CD14-positive monocyte (primary cell): ENCODE results near the gene ZBTB7C. TPM values are rescaled to one million over a fixed set of nuclear protein-coding genes. Genes with fewer than 3 reads are reported as not detected.
A peak's percentile ranks its signal among the peaks of the same experiment; 100 is the strongest.

Experiments
- DNase-seq, 3 donors: peaks; one replicate each; pipeline ENCODE4 v3.0.0-alpha.2; 2011 to 2022
- H2AFZ ChIP-seq: 2 replicates; pipeline ENCODE4 v1.6.0; 2012; ENCODE audit warnings: mild to moderate bottlenecking, low read depth, low read length, inconsistent platforms; ENCODE audit not compliant: insufficient read depth, poor library complexity, severe bottlenecking
- H3K27ac ChIP-seq, 2 donors: 1 replicate in 1 of 2; 2 replicates in 1 of 2; pipeline ENCODE4 v1.5.1; 2012 to 2013; ENCODE audit warnings: low read length in 2 of 2, control low read depth in 1 of 2, inconsistent platforms in 1 of 2, low read depth in 1 of 2, mild to moderate bottlenecking in 1 of 2
- H3K27me3 ChIP-seq, 2 donors: one replicate each; pipeline versions ENCODE4 v1.6.0 to v1.6.1; 2011 to 2013; ENCODE audit warnings: low read length in 2 of 2; ENCODE audit not compliant: control insufficient read depth in 2 of 2, insufficient read depth in 2 of 2
- H3K36me3 ChIP-seq, 2 donors: replicated peaks in 1 of 2; 1 replicate in 1 of 2; 2 replicates in 1 of 2; pipeline versions ENCODE4 v1.5.1 to v1.6.1; 2012 to 2013; ENCODE audit warnings: low read length in 2 of 2, control low read depth in 1 of 2, inconsistent platforms in 1 of 2, mild to moderate bottlenecking in 1 of 2; ENCODE audit not compliant: insufficient read depth in 2 of 2, control insufficient read depth in 1 of 2
- H3K4me1 ChIP-seq, 2 donors: 1 replicate in 1 of 2; 2 replicates in 1 of 2; pipeline versions ENCODE4 v1.5.1 to v1.6.1; 2012 to 2013; ENCODE audit warnings: low read length in 2 of 2, control low read depth in 1 of 2, inconsistent platforms in 1 of 2, mild to moderate bottlenecking in 1 of 2, moderate library complexity in 1 of 2; ENCODE audit not compliant: insufficient read depth in 2 of 2, control insufficient read depth in 1 of 2
- H3K4me2 ChIP-seq: replicated peaks from 2 replicates; pipeline ENCODE3; 2012; ENCODE audit warnings: low read length, moderate library complexity, mild to moderate bottlenecking; ENCODE audit not compliant: poor library complexity, severe bottlenecking; ENCODE audit errors: extremely low read depth
- H3K4me3 ChIP-seq, 3 experiments: fragments of 200-600 bp in 1 of 3; sonication (generic) in 1 of 3; replicated peaks in 1 of 3; 1 replicate in 2 of 3; 2 replicates in 1 of 3; pipeline ENCODE4 v1.5.1; 2011 to 2013; ENCODE audit warnings: low read length in 3 of 3, mild to moderate bottlenecking in 3 of 3, control low read depth in 2 of 3, low read depth in 2 of 3, inconsistent platforms in 1 of 3, moderate library complexity in 1 of 3
- H3K79me2 ChIP-seq: 2 replicates; pipeline ENCODE4 v1.6.0; 2012; ENCODE audit warnings: mild to moderate bottlenecking, control low read depth, inconsistent platforms, low read length, moderate library complexity; ENCODE audit not compliant: insufficient read depth
- H3K9ac ChIP-seq: 2 replicates; pipeline ENCODE4 v1.6.0; 2017; ENCODE audit warnings: low read length, mild to moderate bottlenecking; ENCODE audit not compliant: insufficient read depth, poor library complexity, severe bottlenecking
- H3K9me3 ChIP-seq, 2 donors: replicated peaks in 1 of 2; 1 replicate in 1 of 2; 2 replicates in 1 of 2; pipeline versions ENCODE4 v1.5.1 to v1.6.1; 2012 to 2013; ENCODE audit warnings: low read length in 2 of 2, control low read depth in 1 of 2; ENCODE audit not compliant: control insufficient read depth in 1 of 2, insufficient read depth in 1 of 2
- H4K20me1 ChIP-seq: 2 replicates; pipeline ENCODE4 v1.6.0; 2012; ENCODE audit warnings: mild to moderate bottlenecking, low read length, control low read depth, moderate library complexity; ENCODE audit not compliant: insufficient read depth
- H3K27ac Mint-ChIP-seq, 7 donors: one replicate each; pipeline ENCODE4 v1.8.0; 2020; ENCODE audit warnings: mild to moderate bottlenecking in 7 of 7, mixed read lengths in 7 of 7, moderate library complexity in 6 of 7, inconsistent platforms in 2 of 7
- H3K27me3 Mint-ChIP-seq, 3 donors: one replicate each; pipeline ENCODE4 v1.8.0; 2021 to 2022; ENCODE audit warnings: low read depth in 3 of 3, mild to moderate bottlenecking in 3 of 3, mixed read lengths in 3 of 3, moderate library complexity in 3 of 3, inconsistent platforms in 1 of 3
- H3K36me3 Mint-ChIP-seq, 2 donors: one replicate each; pipeline ENCODE4 v1.8.0; 2020; ENCODE audit warnings: mixed read lengths in 2 of 2, inconsistent platforms in 1 of 2, mild to moderate bottlenecking in 1 of 2
- H3K4me1 Mint-ChIP-seq: one replicate; pipeline ENCODE4 v1.8.0; 2020; ENCODE audit warnings: mild to moderate bottlenecking, mixed read lengths
- H3K4me3 Mint-ChIP-seq, 2 donors: one replicate each; pipeline ENCODE4 v1.8.0; 2020; ENCODE audit warnings: mild to moderate bottlenecking in 2 of 2, mixed read lengths in 2 of 2, moderate library complexity in 1 of 2
- H3K9me3 Mint-ChIP-seq, 7 donors: one replicate each; pipeline ENCODE4 v1.8.0; 2020 to 2022; ENCODE audit warnings: mixed read lengths in 7 of 7, mild to moderate bottlenecking in 6 of 7, moderate library complexity in 6 of 7, inconsistent platforms in 2 of 7
- WGBS: methylation state at CpG from one replicate; pipeline ENCODE4 v1.1.5; 2013; ENCODE audit warnings: missing lambda C conversion rate; ENCODE audit not compliant: insufficient coverage; 5-methylcytosine and 5-hydroxymethylcytosine counted together
- intact Hi-C, 2 donors: fragments of 100-400 bp; cut with micrococcal nuclease; formaldehyde crosslinking; loops; one replicate each; pipeline versions ENCODE4 v1.15.0 to v1.15.1; 2023
- polyA plus RNA-seq, 3 donors: library from polyadenylated mRNA; depleted of rRNA in 1 of 3; unstranded in 2 of 3; stranded (reverse) in 1 of 3; fragments of 300-500 nt in 2 of 3; fragments of >200 nt in 1 of 3; fragmentation: Illumina TruSeq in 2 of 3; gene quantifications; 1 replicate in 2 of 3; 2 replicates in 1 of 3; pipeline ENCODE4 v1.2.3, GENCODE V29; 2012 to 2021
- TF ChIP-seq, protein P1 (sequence below): fragments of 200-600 bp; IDR thresholded peaks from one replicate; pipeline ENCODE4 v1.8.0; 2022; ENCODE audit warnings: antibody characterized with exemption, mild to moderate bottlenecking

Gene ZBTB7C
- polyA plus RNA-seq, 3 donors: 0.03 to 0.09 TPM; not detected in 1

GRCh38 chr18:48320639-48320945 lies 88.6 kb downstream of the ZBTB7C start:
- no peaks in the 10 kb centered on the region for H3K27me3 ChIP-seq
- intact Hi-C loops: no loop called here
- Mint-ChIP-seq H3K9me3 (peaks cover 0 to 1% (median 0%) of the 10 kb centered on the region in 7 donors), H3K27ac (peak overlapping the region in 1 of 7 donors; percentile 21), H3K27me3 (peaks cover 0 to 13% (median 5%) of the 10 kb centered on the region in 3 donors), H3K36me3 (no peaks in the 10 kb centered on the region), H3K4me3 (no peak overlapping the region), H3K4me1 (peaks cover 2% of the 10 kb centered on the region)
- H3K4me1 ChIP-seq: no peaks in the 10 kb centered on the region
- no peak overlapping the region for H2AFZ ChIP-seq
- no peak overlapping the region for H3K9ac ChIP-seq
- no peaks in the 10 kb centered on the region for H3K9me3 ChIP-seq
- WGBS: 0% methylated on average over 3 of the region's 4 CpGs
- no peak overlapping the region for H3K4me3 ChIP-seq
- no peak for DNase-seq
- no peaks in the 10 kb centered on the region for H3K79me2 ChIP-seq
- no peak overlapping the region for H3K4me2 ChIP-seq
- H3K27ac ChIP-seq: no peak overlapping the region
- no peaks in the 10 kb centered on the region for H4K20me1 ChIP-seq
- TF ChIP-seq, protein P1, sequence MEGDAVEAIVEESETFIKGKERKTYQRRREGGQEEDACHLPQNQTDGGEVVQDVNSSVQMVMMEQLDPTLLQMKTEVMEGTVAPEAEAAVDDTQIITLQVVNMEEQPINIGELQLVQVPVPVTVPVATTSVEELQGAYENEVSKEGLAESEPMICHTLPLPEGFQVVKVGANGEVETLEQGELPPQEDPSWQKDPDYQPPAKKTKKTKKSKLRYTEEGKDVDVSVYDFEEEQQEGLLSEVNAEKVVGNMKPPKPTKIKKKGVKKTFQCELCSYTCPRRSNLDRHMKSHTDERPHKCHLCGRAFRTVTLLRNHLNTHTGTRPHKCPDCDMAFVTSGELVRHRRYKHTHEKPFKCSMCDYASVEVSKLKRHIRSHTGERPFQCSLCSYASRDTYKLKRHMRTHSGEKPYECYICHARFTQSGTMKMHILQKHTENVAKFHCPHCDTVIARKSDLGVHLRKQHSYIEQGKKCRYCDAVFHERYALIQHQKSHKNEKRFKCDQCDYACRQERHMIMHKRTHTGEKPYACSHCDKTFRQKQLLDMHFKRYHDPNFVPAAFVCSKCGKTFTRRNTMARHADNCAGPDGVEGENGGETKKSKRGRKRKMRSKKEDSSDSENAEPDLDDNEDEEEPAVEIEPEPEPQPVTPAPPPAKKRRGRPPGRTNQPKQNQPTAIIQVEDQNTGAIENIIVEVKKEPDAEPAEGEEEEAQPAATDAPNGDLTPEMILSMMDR: no peak
- H3K36me3 ChIP-seq: no peaks in the 10 kb centered on the region

- H4K20me1 ChIP-seq: no peaks in the 10 kb centered on the region
- no peak overlapping the region for H3K4me3 Mint-ChIP-seq
- H3K4me2 ChIP-seq: no peak overlapping the region
- H3K27me3 Mint-ChIP-seq: peaks cover 1 to 13% (median 5%) of the 10 kb centered on the region in 3 donors
- no peaks in the 10 kb centered on the region for H3K79me2 ChIP-seq
- H3K27ac Mint-ChIP-seq: no peak overlapping the region
- intact Hi-C loops: no loop called here
- no peak overlapping the region for H3K27ac ChIP-seq
- H3K4me1 Mint-ChIP-seq: peaks cover 2% of the 10 kb centered on the region
- TF ChIP-seq, protein P1: no peak
- no peak for DNase-seq
- H3K9me3 ChIP-seq: no peaks in the 10 kb centered on the region
- H3K36me3 Mint-ChIP-seq: no peaks in the 10 kb centered on the region
- WGBS: 47% methylated on average over 9 of the region's 10 CpGs
- H3K4me3 ChIP-seq: no peak overlapping the region
- H3K27me3 ChIP-seq: no peaks in the 10 kb centered on the region
- H3K9me3 Mint-ChIP-seq: peaks cover 0 to 1% (median 0%) of the 10 kb centered on the region in 7 donors
- H3K36me3 ChIP-seq: no peaks in the 10 kb centered on the region
- no peak overlapping the region for H2AFZ ChIP-seq
- H3K9ac ChIP-seq: no peak overlapping the region
- H3K4me1 ChIP-seq: no peaks in the 10 kb centered on the region
These were observed 89.2 kb downstream of the ZBTB7C start for GRCh38 chr18:48319801-48320638.
